IMR-90 (cell line): ENCODE data around the gene RNF223. TPM values are rescaled to one million over a fixed set of nuclear protein-coding genes. Genes with fewer than 3 reads are reported as not detected.
A peak's percentile ranks its signal among the peaks of the same experiment; 100 is the strongest.

ENCODE experiments used
- ATAC-seq: fragments of 200-7000 bp; cut with Tn5 transposase; 2 replicates; pipeline ENCODE4 v1.9.1; 2020; ENCODE audit warnings: low read depth, mild to moderate bottlenecking, moderate library complexity
- BruUV-seq: library from RNA; stranded (reverse); fragments of 400-500 nt; replicated peaks from 2 replicates; lab custom pipeline; 2021; lab: Mats Ljungman, UMichigan
- CTCF ChIA-PET: fragments of 300-600 bp; formaldehyde crosslinking; extraction: SDS; loops from one replicate; lab custom pipeline; 2021; ENCODE audit warnings: antibody characterized with exemption; lab: Yijun Ruan, JAX
- POLR2A ChIA-PET: fragments of 300-600 bp; sonication (Branson Sonifier 250); formaldehyde crosslinking; loops from one replicate; lab custom pipeline; 2022; ENCODE audit warnings: antibody characterized with exemption; ENCODE audit not compliant: unreplicated experiment; lab: Charles Lee
- DNase-seq: peaks from one replicate; pipeline ENCODE4 v3.0.0; 2013
- H2AFZ ChIP-seq: replicated peaks from 2 replicates; pipeline ENCODE3; 2013; ENCODE audit warnings: low read length, mild to moderate bottlenecking; ENCODE audit not compliant: poor library complexity
- H2AK5ac ChIP-seq: 2 replicates; pipeline ENCODE4 v1.6.1; 2013; ENCODE audit warnings: low read depth, low read length, inconsistent platforms
- H2AK9ac ChIP-seq: replicated peaks from 2 replicates; pipeline ENCODE3; 2013; ENCODE audit warnings: mild to moderate bottlenecking, low read depth, low read length, moderate library complexity; ENCODE audit not compliant: poor library complexity
- H2BK120ac ChIP-seq: 2 replicates; pipeline ENCODE4 v1.6.1; 2013; ENCODE audit warnings: low read depth, low read length, inconsistent platforms
- H2BK15ac ChIP-seq: 3 replicates; pipeline ENCODE4 v1.6.1; 2013; ENCODE audit warnings: low read depth, low read length, inconsistent platforms
- H2BK20ac ChIP-seq: 2 replicates; pipeline ENCODE4 v1.6.1; 2013; ENCODE audit warnings: low read depth, mild to moderate bottlenecking, inconsistent platforms, low read length, moderate library complexity
- H2BK5ac ChIP-seq: 2 replicates; pipeline ENCODE4 v1.6.1; 2013; ENCODE audit warnings: mild to moderate bottlenecking, low read depth, low read length, inconsistent platforms; ENCODE audit not compliant: poor library complexity, severe bottlenecking
- H3K14ac ChIP-seq: replicated peaks from 2 replicates; pipeline ENCODE4 v1.6.1; 2013; ENCODE audit warnings: low read depth, low read length, inconsistent platforms
- H3K18ac ChIP-seq: 2 replicates; pipeline ENCODE4 v1.6.1; 2013; ENCODE audit warnings: low read depth, low read length, control low read depth
- H3K23ac ChIP-seq: 2 replicates; pipeline ENCODE4 v1.6.1; 2013; ENCODE audit warnings: low read depth, low read length, inconsistent platforms
- H3K27ac ChIP-seq: 2 replicates; pipeline ENCODE4 v1.5.1; 2013; ENCODE audit warnings: mild to moderate bottlenecking, control low read depth, low read length; ENCODE audit not compliant: insufficient read depth
- H3K27me3 ChIP-seq: 2 replicates; pipeline ENCODE4 v1.6.1; 2013; ENCODE audit warnings: low read length; ENCODE audit not compliant: control insufficient read depth, insufficient read depth
- H3K36me3 ChIP-seq: 2 replicates; pipeline ENCODE4 v1.6.1; 2013; ENCODE audit warnings: low read length, mixed read lengths; ENCODE audit not compliant: control insufficient read depth, insufficient read depth
- H3K4ac ChIP-seq: 2 replicates; pipeline ENCODE4 v1.6.1; 2013; ENCODE audit warnings: low read depth, low read length, inconsistent platforms
- H3K4me1 ChIP-seq: 2 replicates; pipeline ENCODE4 v1.6.1; 2013; ENCODE audit warnings: low read length, mixed read lengths; ENCODE audit not compliant: control insufficient read depth, insufficient read depth
- H3K4me2 ChIP-seq: 2 replicates; pipeline ENCODE4 v1.6.1; 2013; ENCODE audit warnings: low read depth, mild to moderate bottlenecking, control low read depth, low read length, moderate library complexity
- H3K4me3 ChIP-seq: 2 replicates; pipeline ENCODE4 v1.5.1; 2013; ENCODE audit warnings: low read depth, mild to moderate bottlenecking, control low read depth, low read length, moderate library complexity; ENCODE audit not compliant: insufficient read depth
- H3K56ac ChIP-seq: 2 replicates; pipeline ENCODE4 v1.6.1; 2013; ENCODE audit warnings: low read length, inconsistent platforms; ENCODE audit not compliant: insufficient read depth; ENCODE audit errors: extremely low read depth
- H3K79me1 ChIP-seq, 2 experiments: 2 replicates each; pipeline ENCODE4 v1.6.1; 2013; ENCODE audit warnings: low read length in 2 of 2, inconsistent platforms in 1 of 2, low read depth in 1 of 2
- H3K9ac ChIP-seq: 2 replicates; pipeline ENCODE4 v1.6.1; 2013; ENCODE audit warnings: low read depth, low read length, control low read depth
- H3K9me1 ChIP-seq: 2 replicates; pipeline ENCODE4 v1.6.1; 2013; ENCODE audit warnings: low read length, inconsistent platforms; ENCODE audit not compliant: insufficient read depth
- H3K9me3 ChIP-seq: 2 replicates; pipeline ENCODE4 v1.6.1; 2013; ENCODE audit warnings: low read length; ENCODE audit not compliant: control insufficient read depth, insufficient read depth
- H4K20me1 ChIP-seq: 2 replicates; pipeline ENCODE4 v1.6.1; 2013; ENCODE audit warnings: low read length, inconsistent platforms; ENCODE audit not compliant: insufficient read depth
- H4K5ac ChIP-seq: 2 replicates; pipeline ENCODE4 v1.6.1; 2013; ENCODE audit warnings: mild to moderate bottlenecking, low read depth, low read length, control low read depth
- H4K8ac ChIP-seq, 2 experiments: 2 replicates each; pipeline ENCODE4 v1.6.1; 2013; ENCODE audit warnings: low read depth in 2 of 2, low read length in 2 of 2, control low read depth in 1 of 2, inconsistent platforms in 1 of 2
- H4K91ac ChIP-seq: 2 replicates; pipeline ENCODE4 v1.6.1; 2013; ENCODE audit warnings: low read depth, low read length, inconsistent platforms; ENCODE audit not compliant: insufficient read depth
- BHLHE40 ChIP-seq: fragments of 150-350 bp; IDR thresholded peaks from 2 replicates; pipeline ENCODE4 v1.6.1; 2016; ENCODE audit warnings: mild to moderate bottlenecking, low read depth, low read length
- CEBPB ChIP-seq: IDR thresholded peaks from 2 replicates; pipeline ENCODE4 v1.6.1; 2012; ENCODE audit warnings: low read depth, low read length, improper control_type of control experiment
- CHD1 ChIP-seq: IDR thresholded peaks from 2 replicates; pipeline ENCODE4 v1.6.1; 2012; ENCODE audit warnings: low read depth, low read length, improper control_type of control experiment
- ELK1 ChIP-seq: fragments of 150-350 bp; IDR thresholded peaks from 2 replicates; pipeline ENCODE4 v1.6.1; 2016; ENCODE audit warnings: low read depth, mild to moderate bottlenecking, low read length, moderate library complexity, borderline replicate concordance
- FOS ChIP-seq: fragments of 150-350 bp; IDR thresholded peaks from 2 replicates; pipeline ENCODE4 v1.6.1; 2016; ENCODE audit warnings: low read depth, low read length
- MAFK ChIP-seq: IDR thresholded peaks from 2 replicates; pipeline ENCODE4 v1.6.1; 2012; ENCODE audit warnings: low read depth, low read length, improper control_type of control experiment
- MAZ ChIP-seq: IDR thresholded peaks from 2 replicates; pipeline ENCODE4 v1.6.1; 2012; ENCODE audit warnings: low read depth, mild to moderate bottlenecking, low read length, improper control_type of control experiment, moderate library complexity, borderline replicate concordance
- MXI1 ChIP-seq: IDR thresholded peaks from 2 replicates; pipeline ENCODE4 v1.6.1; 2012; ENCODE audit warnings: low read depth, mild to moderate bottlenecking, low read length, moderate library complexity, borderline replicate concordance
- NFE2L2 ChIP-seq: fragments of 150-350 bp; IDR thresholded peaks from 2 replicates; pipeline ENCODE4 v1.6.1; 2016; ENCODE audit warnings: low read depth, mild to moderate bottlenecking, low read length
- POLR2A ChIP-seq: IDR thresholded peaks from 2 replicates; pipeline ENCODE4 v1.6.1; 2012; ENCODE audit warnings: mild to moderate bottlenecking, low read depth, low read length
- RAD21 ChIP-seq: IDR thresholded peaks from 2 replicates; pipeline ENCODE4 v1.6.1; 2012; ENCODE audit warnings: low read length, improper control_type of control experiment
- RCOR1 ChIP-seq: IDR thresholded peaks from 2 replicates; pipeline ENCODE4 v1.6.1; 2012; ENCODE audit warnings: mild to moderate bottlenecking, low read length, improper control_type of control experiment; ENCODE audit not compliant: insufficient replicate concordance
- RFX5 ChIP-seq: IDR thresholded peaks from 2 replicates; pipeline ENCODE4 v1.8.0; 2012; ENCODE audit warnings: low read depth, mild to moderate bottlenecking, low read length, moderate library complexity
- SMC3 ChIP-seq: fragments of 150-350 bp; IDR thresholded peaks from 2 replicates; pipeline ENCODE4 v1.6.1; 2016; ENCODE audit warnings: low read depth, mild to moderate bottlenecking, antibody characterized with exemption, low read length, moderate library complexity
- USF2 ChIP-seq: fragments of 150-350 bp; IDR thresholded peaks from 2 replicates; pipeline ENCODE4 v1.6.1; 2017; ENCODE audit warnings: mild to moderate bottlenecking, antibody characterized with exemption, low read length, low read depth
- WGBS, 2 experiments: methylation state at CpG; one replicate each; pipeline versions ENCODE4 v1.1.5 to v1.1.7; 2013; ENCODE audit warnings: missing lambda C conversion rate in 2 of 2; ENCODE audit not compliant: insufficient read length in 1 of 2; ENCODE audit errors: extremely low coverage in 2 of 2; 5-methylcytosine and 5-hydroxymethylcytosine counted together
- dilution Hi-C: fragments of 300-500 bp; cut with HindIII; formaldehyde crosslinking; loops from one replicate; pipeline ENCODE4 v1.14.3; 2018; ENCODE audit warnings: low sequenced_read_pairs; ENCODE audit not compliant: unreplicated experiment
- in situ Hi-C: fragments of 300-500 bp; cut with MboI; formaldehyde crosslinking; loops from 3 replicates; pipeline ENCODE4 v1.14.3; 2019; ENCODE audit warnings: low sequenced_read_pairs, inconsistent platforms, mixed read lengths
- intact Hi-C: fragments of 100-400 bp; cut with micrococcal nuclease; formaldehyde crosslinking; loops from 2 replicates; pipeline ENCODE4 v1.10.0; 2022
- polyA plus RNA-seq, 3 experiments: library from polyadenylated mRNA; depleted of rRNA; stranded (reverse); fragments of >200 nt; gene quantifications; 2 replicates each; pipeline ENCODE4 v1.2.3, GENCODE V29; 2012; ENCODE audit warnings: low replicate concordance in 1 of 3
- total RNA-seq: library from RNA; depleted of rRNA; stranded (reverse); fragments of >200 nt; gene quantifications from 2 replicates; pipeline ENCODE4 v1.2.3, GENCODE V29; 2012

Gene RNF223
- total and polyA plus RNA-seq, 2 of the 4 experiments (the other 2 are of a cell fraction) = not detected

GRCh38 chr1:1021010-1021919, 52.8 kb downstream of the RNF223 start:
- Histone ChIP-seq H3K79me1 (peaks cover 16 to 44% of the 10 kb centered on the region in 2 experiments; a peak in 3 of 4 replicates), H4K5ac (peak overlapping the region; percentile 58), H3K27ac (peak overlapping the region; percentile 48), H3K4me2 (peak overlapping the region; percentile 82), H3K56ac (0 out of 2 replicates have a peak overlapping the region, but pooled peaks have one; percentile 46), H4K20me1 (peaks cover 34% of the 10 kb centered on the region), H3K4me3 (peak overlapping the region; percentile 86), H2AK9ac (peak overlapping the region; percentile 98), H3K9ac (peak overlapping the region; percentile 50), H2BK20ac (peak overlapping the region; percentile 31; the same call in 1 of the 2 replicates), H3K18ac (peak overlapping the region; percentile 44; the same call in 1 of the 2 replicates), H3K9me3 (no peaks in the 10 kb centered on the region), H2BK5ac (peak overlapping the region; percentile 53), H3K23ac (0 out of 2 replicates have a peak overlapping the region, but pooled peaks have one; percentile 73), H3K27me3 (no peaks in the 10 kb centered on the region), H3K4ac (peak overlapping the region; percentile 87), H3K14ac (peak overlapping the region; percentile 77), H2BK15ac (no peak overlapping the region), H4K91ac (peak overlapping the region; percentile 81), H2BK120ac (peak overlapping the region; percentile 63), H3K36me3 (peaks cover 20% of the 10 kb centered on the region), H3K9me1 (peaks cover 2% of the 10 kb centered on the region; the same call in 1 of the 2 replicates), H2AFZ (peak overlapping the region; percentile 77), H2AK5ac (peak overlapping the region; percentile 13), H4K8ac (peak overlapping the region in 1 of 2 experiments; percentile 69; a peak in 1 of 4 replicates), H3K4me1 (peaks cover 20% of the 10 kb centered on the region)
- peak; percentile 22 for ATAC-seq
- CTCF ChIA-PET = no interaction called here
- POLR2A ChIA-PET = no interaction called here
- 61% methylated on average over 3 of the region's 33 CpGs; no CpG with 5 or more reads in 1 of the 2 experiments for WGBS, 2 experiments
- intact Hi-C loops (no loop called here), dilution Hi-C loops (no loop called here), in situ Hi-C loops (no loop called here)
- DNase-seq = peak; percentile 72
- no TSS peak for BruUV-seq
- no peak for TF ChIP-seq NFE2L2
- 0 out of 2 replicates have a peak, but pooled peaks have one; percentile 5 for TF ChIP-seq SMC3
- no peak for TF ChIP-seq FOS
- no peak for TF ChIP-seq CHD1
- no peak for TF ChIP-seq MAFK
- TF ChIP-seq RFX5 = no peak
- TF ChIP-seq ELK1 = no peak
- TF ChIP-seq POLR2A = no peak
- TF ChIP-seq CEBPB = no peak
- TF ChIP-seq BHLHE40 = no peak
- TF ChIP-seq RAD21 = no peak
- peak; percentile 53; the same call in 1 of the 2 replicates for TF ChIP-seq MAZ
- TF ChIP-seq USF2 = no peak
- TF ChIP-seq MXI1 = no peak
- no peak for TF ChIP-seq RCOR1
